Neural cell (in vitro differentiated cells): ENCODE results near the gene LBR. TPM values are rescaled to one million over a fixed set of nuclear protein-coding genes. Genes with fewer than 3 reads are reported as not detected.
A peak's percentile ranks its signal among the peaks of the same experiment; 100 is the strongest.

Experiments
- H2AFZ ChIP-seq: fragments of 200-600, 300-800 bp; sonication (generic), shearing (Covaris generic); 2 replicates; pipeline ENCODE4 v1.6.0; 2014; ENCODE audit warnings: low read depth, mild to moderate bottlenecking, antibody characterized with exemption, low read length, moderate library complexity
- H3F3A ChIP-seq: fragments of 200-600 bp; shearing (Covaris generic); 2 replicates; pipeline ENCODE4 v1.6.1; 2016; ENCODE audit warnings: mild to moderate bottlenecking, moderate library complexity, mixed read lengths, antibody characterized with exemption, low read length; ENCODE audit not compliant: insufficient read depth, poor library complexity, severe bottlenecking
- H3K27ac ChIP-seq: fragments of 200-600, 300-800 bp; sonication (generic), shearing (Covaris generic); 2 replicates; pipeline ENCODE4 v1.5.1; 2014; ENCODE audit warnings: mild to moderate bottlenecking, low read length, moderate library complexity
- H3K27me3 ChIP-seq: fragments of 300-800, 200-600 bp; sonication (generic), shearing (Covaris generic); 2 replicates; pipeline ENCODE4 v1.6.0; 2014; ENCODE audit warnings: mild to moderate bottlenecking, low read depth, low read length, moderate library complexity; ENCODE audit not compliant: insufficient read depth
- H3K36me3 ChIP-seq: fragments of 300-800, 200-600 bp; sonication (generic), shearing (Covaris generic); 2 replicates; pipeline ENCODE4 v1.5.1; 2014; ENCODE audit warnings: mild to moderate bottlenecking, antibody characterized with exemption, low read length, moderate library complexity; ENCODE audit not compliant: insufficient read depth
- H3K4me2 ChIP-seq: fragments of 300-800, 200-600 bp; sonication (generic), shearing (Covaris generic); 2 replicates; pipeline ENCODE4 v1.6.0; 2014; ENCODE audit warnings: mild to moderate bottlenecking, low read length
- H3K4me3 ChIP-seq: fragments of 300-800, 200-600 bp; sonication (generic), shearing (Covaris generic); 2 replicates; pipeline ENCODE4 v1.5.1; 2014; ENCODE audit warnings: mild to moderate bottlenecking, low read length, moderate library complexity
- H3K79me2 ChIP-seq: fragments of 200-600 bp; shearing (Covaris generic); replicated peaks from 2 replicates; pipeline ENCODE4 v1.6.0; 2014; ENCODE audit warnings: mild to moderate bottlenecking, low read length, moderate library complexity; ENCODE audit not compliant: insufficient read depth
- H3K9ac ChIP-seq: fragments of 300-800, 200-600 bp; sonication (generic), shearing (Covaris generic); 2 replicates; pipeline ENCODE4 v1.6.1; 2016; ENCODE audit warnings: mild to moderate bottlenecking, low read length, mixed read lengths
- H3K9me2 ChIP-seq: fragments of 200-600 bp; shearing (Covaris generic); 2 replicates; pipeline ENCODE4 v1.6.1; 2016; ENCODE audit warnings: mild to moderate bottlenecking, low read length, mixed read lengths; ENCODE audit not compliant: insufficient read depth
- H3K9me3 ChIP-seq: fragments of 200-600, 300-800 bp; sonication (generic), shearing (Covaris generic); 2 replicates; pipeline ENCODE4 v1.6.1; 2016; ENCODE audit warnings: mild to moderate bottlenecking, mixed run types, low read length, moderate library complexity, mixed read lengths
- H4K20me1 ChIP-seq: fragments of 200-600 bp; shearing (Covaris generic); 2 replicates; pipeline ENCODE4 v1.6.1; 2016; ENCODE audit warnings: mild to moderate bottlenecking, mixed run types; ENCODE audit not compliant: insufficient read depth
- CTCF ChIP-seq: fragments of 450-650 bp; IDR thresholded peaks from 2 replicates; pipeline ENCODE4 v1.5.1; 2014; ENCODE audit warnings: antibody characterized with exemption, mild to moderate bottlenecking, moderate library complexity; ENCODE audit not compliant: poor library complexity, severe bottlenecking
- EP300 ChIP-seq: fragments of 450-650 bp; conservative IDR thresholded peaks from 2 replicates; pipeline ENCODE4 v1.6.1; 2014; ENCODE audit warnings: antibody characterized with exemption, mild to moderate bottlenecking, moderate library complexity; ENCODE audit not compliant: poor library complexity, severe bottlenecking
- EZH2 ChIP-seq: fragments of 200-600, 300-800 bp; shearing (Covaris generic), sonication (generic); IDR thresholded peaks from 2 replicates; pipeline ENCODE4 v1.6.1; 2014; ENCODE audit warnings: antibody characterized with exemption, low read length, borderline replicate concordance, mild to moderate bottlenecking; ENCODE audit not compliant: insufficient read depth, poor library complexity, severe bottlenecking
- MXI1 ChIP-seq: fragments of 450-650 bp; conservative IDR thresholded peaks from 2 replicates; pipeline ENCODE4 v1.6.1; 2014; ENCODE audit warnings: antibody characterized with exemption, mild to moderate bottlenecking; ENCODE audit not compliant: poor library complexity, severe bottlenecking
- POLR2AphosphoS5 ChIP-seq: IDR thresholded peaks from 2 replicates; pipeline ENCODE4 v1.6.1; 2012
- RAD21 ChIP-seq: fragments of 450-650 bp; conservative IDR thresholded peaks from 2 replicates; pipeline ENCODE4 v1.6.1; 2014; ENCODE audit warnings: antibody characterized with exemption, mild to moderate bottlenecking, moderate library complexity
- REST ChIP-seq: IDR thresholded peaks from 2 replicates; pipeline ENCODE4 v1.6.1; 2012; ENCODE audit warnings: borderline replicate concordance
- SMC3 ChIP-seq: fragments of 450-650 bp; conservative IDR thresholded peaks from 2 replicates; pipeline ENCODE4 v1.6.1; 2014; ENCODE audit warnings: antibody characterized with exemption, mild to moderate bottlenecking, moderate library complexity; ENCODE audit not compliant: poor library complexity
- TAF1 ChIP-seq: IDR thresholded peaks from 2 replicates; pipeline ENCODE4 v1.6.1; 2012; ENCODE audit warnings: low read depth
- polyA plus RNA-seq: library from polyadenylated mRNA; depleted of rRNA; stranded (reverse); fragments of >200 nt; gene quantifications from 2 replicates; pipeline ENCODE4 v1.2.3, GENCODE V29; 2014

The LBR gene
- polyA plus RNA-seq, 1 donor from 2014 or later: 156 TPM

- peaks cover 90% of the 10 kb centered on the region for H3K79me2 ChIP-seq
- no peaks in the 10 kb centered on the region for H3K27me3 ChIP-seq
- H3K4me3 ChIP-seq: peak overlapping the region; percentile 95
- no peak for TF ChIP-seq MXI1
- no peak for TF ChIP-seq EZH2
- no peak for TF ChIP-seq POLR2AphosphoS5
- TF ChIP-seq EP300: no peak
- H3K9me2 ChIP-seq: no peaks in the 10 kb centered on the region
- H3K9me3 ChIP-seq: no peaks in the 10 kb centered on the region
- peaks cover 9% of the 10 kb centered on the region for H3K36me3 ChIP-seq
- H3K27ac ChIP-seq: no peak overlapping the region
- H4K20me1 ChIP-seq: peaks cover 37% of the 10 kb centered on the region
- no peak overlapping the region for H2AFZ ChIP-seq
- no peak overlapping the region for H3K9ac ChIP-seq
- no peak overlapping the region for H3K4me2 ChIP-seq
- H3F3A ChIP-seq: no peaks in the 10 kb centered on the region
Observed at GRCh38 chr1:225422795-225423517, 4.9 kb downstream of the LBR start.

GRCh38 chr1:225422031-225422605, 5.7 kb downstream of the LBR start:
- Histone ChIP-seq H3K9me3 (no peaks in the 10 kb centered on the region), H3F3A (no peaks in the 10 kb centered on the region), H4K20me1 (peaks cover 37% of the 10 kb centered on the region), H3K27ac (no peak overlapping the region), H3K79me2 (peaks cover 89% of the 10 kb centered on the region), H2AFZ (no peak overlapping the region), H3K36me3 (peaks cover 9% of the 10 kb centered on the region), H3K9me2 (no peaks in the 10 kb centered on the region), H3K4me3 (no peak overlapping the region), H3K9ac (no peak overlapping the region), H3K27me3 (no peaks in the 10 kb centered on the region), H3K4me2 (no peak overlapping the region)
- TF ChIP-seq EZH2 (no peak), REST (no peak), MXI1 (no peak), EP300 (no peak)

- TF ChIP-seq EP300 (no peak), CTCF (no peak), REST (no peak), SMC3 (no peak), POLR2AphosphoS5 (no peak), TAF1 (no peak), EZH2 (no peak), MXI1 (no peak), RAD21 (no peak)
Observed at GRCh38 chr1:225418598-225418997, 9.2 kb downstream of the LBR start.

More at GRCh38 chr1:225418598-225418997, 9.2 kb downstream of the LBR start:
- Histone ChIP-seq H3K4me2 (no peak overlapping the region), H3K36me3 (peaks cover 14% of the 10 kb centered on the region), H3K4me3 (no peak overlapping the region), H2AFZ (no peak overlapping the region), H3K27ac (no peak overlapping the region), H3K9ac (no peak overlapping the region), H3K9me3 (no peaks in the 10 kb centered on the region), H3K9me2 (no peaks in the 10 kb centered on the region), H3F3A (no peaks in the 10 kb centered on the region), H3K79me2 (peaks cover 62% of the 10 kb centered on the region), H4K20me1 (peaks cover 14% of the 10 kb centered on the region), H3K27me3 (no peaks in the 10 kb centered on the region)
